Measurements from ENCODE around the gene HS3ST5. TPM values are rescaled to one million over a fixed set of nuclear protein-coding genes. Genes with fewer than 3 reads are reported as not detected.

Gene HS3ST5
- total RNA-seq, 1 donor = not detected

DNA sequence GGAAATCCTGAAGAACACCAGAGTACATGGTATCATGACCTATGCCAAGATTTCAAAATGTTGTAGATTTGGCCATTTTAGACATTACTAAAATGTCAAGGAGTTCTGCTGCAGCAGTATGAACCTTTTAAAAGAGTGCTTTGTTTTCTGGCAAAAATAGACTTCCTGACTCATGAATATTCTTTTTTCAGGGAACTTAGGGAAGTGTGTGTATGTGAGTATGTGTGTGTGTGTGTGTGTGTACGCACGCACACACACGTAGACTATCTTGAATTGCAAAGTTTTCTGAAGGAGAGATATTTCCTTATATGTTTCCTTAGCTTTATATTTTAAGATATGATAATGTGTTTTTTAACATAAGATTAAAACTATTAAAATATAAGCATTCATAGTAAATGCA lies 161.2 kb downstream of the HS3ST5 start:
- no peaks in the 10 kb centered on the region for H3K9me3 ChIP-seq (ENCODE audit: low read depth, low read length)
- H3K36me3 ChIP-seq (ENCODE audit: insufficient read depth, low read length) = no peaks in the 10 kb centered on the region
- H3K79me2 ChIP-seq (ENCODE audit: insufficient read depth, low read length) = no peaks in the 10 kb centered on the region
- no peak overlapping the region for H3K27ac ChIP-seq (ENCODE audit: low read depth, low read length)
- no peak overlapping the region for H2AFZ ChIP-seq (ENCODE audit: low read length)
- no peaks in the 10 kb centered on the region for H3K27me3 ChIP-seq (ENCODE audit: insufficient read depth, low read length)
- no peak overlapping the region for H3K4me2 ChIP-seq (ENCODE audit: insufficient read depth, low read length)
- no peak for DNase-seq (ENCODE audit: insufficient read length, low spot score, missing footprints)
- TF ChIP-seq CTCF (IDR thresholded peaks at IDR 0.05; ENCODE audit: extremely low read depth, low read depth, low read length) = no peak
- no peak overlapping the region for H3K4me3 ChIP-seq (ENCODE audit: insufficient read depth, low read length)
- H4K20me1 ChIP-seq (ENCODE audit: insufficient read depth, low read length) = no peaks in the 10 kb centered on the region
- no peaks in the 10 kb centered on the region for H3K4me1 ChIP-seq (ENCODE audit: insufficient read depth, low read length)

- Histone ChIP-seq H3K4me2 (ENCODE audit: insufficient read depth, low read length) (no peak overlapping the region), H3K4me3 (ENCODE audit: insufficient read depth, low read length) (no peak overlapping the region), H4K20me1 (ENCODE audit: insufficient read depth, low read length) (no peaks in the 10 kb centered on the region), H3K9me3 (ENCODE audit: low read depth, low read length) (no peaks in the 10 kb centered on the region), H3K79me2 (ENCODE audit: insufficient read depth, low read length) (no peaks in the 10 kb centered on the region), H3K36me3 (ENCODE audit: insufficient read depth, low read length) (no peaks in the 10 kb centered on the region), H2AFZ (ENCODE audit: low read length) (no peak overlapping the region), H3K27ac (ENCODE audit: low read depth, low read length) (no peak overlapping the region), H3K27me3 (ENCODE audit: insufficient read depth, low read length) (no peaks in the 10 kb centered on the region), H3K4me1 (ENCODE audit: insufficient read depth, low read length) (no peaks in the 10 kb centered on the region)
- DNase-seq (ENCODE audit: insufficient read length, low spot score, missing footprints) = no peak
- no peak for TF ChIP-seq CTCF (IDR thresholded peaks at IDR 0.05; ENCODE audit: extremely low read depth, low read depth, low read length)
Measured at GRCh38 chr6:114179411-114179810, 163.4 kb downstream of the HS3ST5 start.

- Histone ChIP-seq H4K20me1 (ENCODE audit: insufficient read depth, low read length) (no peaks in the 10 kb centered on the region), H3K27me3 (ENCODE audit: insufficient read depth, low read length) (no peaks in the 10 kb centered on the region), H3K4me1 (ENCODE audit: insufficient read depth, low read length) (no peaks in the 10 kb centered on the region), H2AFZ (ENCODE audit: low read length) (no peak overlapping the region), H3K9me3 (ENCODE audit: low read depth, low read length) (no peaks in the 10 kb centered on the region), H3K4me2 (ENCODE audit: insufficient read depth, low read length) (no peak overlapping the region), H3K79me2 (ENCODE audit: insufficient read depth, low read length) (no peaks in the 10 kb centered on the region), H3K27ac (ENCODE audit: low read depth, low read length) (no peak overlapping the region), H3K36me3 (ENCODE audit: insufficient read depth, low read length) (no peaks in the 10 kb centered on the region), H3K4me3 (ENCODE audit: insufficient read depth, low read length) (no peak overlapping the region)
- no peak for DNase-seq (ENCODE audit: insufficient read length, low spot score, missing footprints)
- no peak for TF ChIP-seq CTCF (IDR thresholded peaks at IDR 0.05; ENCODE audit: extremely low read depth, low read depth, low read length)
Measured at GRCh38 chr6:114176726-114177125, 166.1 kb downstream of the HS3ST5 start.

DNA sequence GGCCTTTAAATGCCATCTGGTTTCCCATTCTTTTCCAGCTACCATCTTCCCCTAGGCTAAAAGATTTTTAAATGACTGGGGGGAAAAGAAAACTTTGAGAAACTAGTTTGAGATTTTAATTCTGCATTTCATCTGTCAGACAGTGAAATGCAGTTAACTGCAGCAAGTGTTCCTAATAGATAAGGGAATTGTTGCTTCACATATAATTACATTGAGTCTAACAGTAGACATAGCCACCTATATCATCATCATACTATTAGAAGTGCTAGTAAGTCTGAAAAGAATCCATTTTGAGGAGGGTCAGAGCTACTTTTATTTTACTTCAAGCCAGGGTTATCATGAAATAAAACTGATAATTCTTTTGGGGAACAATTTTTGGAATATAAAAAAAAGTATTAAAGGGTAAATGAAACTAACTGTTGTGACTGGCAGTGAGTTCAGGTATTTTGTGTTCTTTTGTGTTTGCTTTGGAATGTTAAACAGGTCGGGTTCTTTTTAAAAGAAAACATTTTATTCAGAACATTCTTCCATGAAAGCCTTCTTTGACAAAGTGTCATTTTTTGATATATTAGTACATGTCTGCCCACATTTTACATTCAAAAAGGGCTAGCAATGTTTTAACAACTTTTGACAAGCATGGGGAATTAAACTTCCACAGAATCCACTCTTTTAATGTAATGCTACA lies 170.1 kb downstream of the HS3ST5 start:
- H3K27me3 ChIP-seq (ENCODE audit: insufficient read depth, low read length) = no peaks in the 10 kb centered on the region
- no peak for DNase-seq (ENCODE audit: insufficient read length, low spot score, missing footprints)
- H3K4me3 ChIP-seq (ENCODE audit: insufficient read depth, low read length) = no peak overlapping the region
- TF ChIP-seq CTCF (IDR thresholded peaks at IDR 0.05; ENCODE audit: extremely low read depth, low read depth, low read length) = no peak
- H3K27ac ChIP-seq (ENCODE audit: low read depth, low read length) = no peak overlapping the region
- H3K9me3 ChIP-seq (ENCODE audit: low read depth, low read length) = no peaks in the 10 kb centered on the region
- no peak overlapping the region for H3K4me2 ChIP-seq (ENCODE audit: insufficient read depth, low read length)
- H4K20me1 ChIP-seq (ENCODE audit: insufficient read depth, low read length) = no peaks in the 10 kb centered on the region
- H2AFZ ChIP-seq (ENCODE audit: low read length) = no peak overlapping the region
- no peaks in the 10 kb centered on the region for H3K79me2 ChIP-seq (ENCODE audit: insufficient read depth, low read length)
- no peaks in the 10 kb centered on the region for H3K36me3 ChIP-seq (ENCODE audit: insufficient read depth, low read length)
- H3K4me1 ChIP-seq (ENCODE audit: insufficient read depth, low read length) = no peaks in the 10 kb centered on the region
